Measurements from ENCODE around the gene COX7A2. TPM values are rescaled to one million over a fixed set of nuclear protein-coding genes. Genes with fewer than 3 reads are reported as not detected.

Gene COX7A2
- total RNA-seq, 3 donors from 2014 or later (not counting 1 experiment from before 2014, with no cell fraction given): 161 to 215 (median 166) TPM

GRCh38 chr6:75283907-75284631 is 40.5 kb upstream of the COX7A2 start:
- no peaks in the 10 kb centered on the region for H3K36me3 Mint-ChIP-seq
- intact Hi-C loops (cut with micrococcal nuclease): loop anchor here (1.0 to 2.0 kb wide), 4 partner anchors 15 to 1629 kb away; partner anchors contain the start of gene COX7A2
- peak in 1 of 2 donors; percentile 47 for DNase-seq

GRCh38 chr6:75282706-75283105 is 39.1 kb upstream of the COX7A2 start:
- Histone ChIP-seq H3K4me3 (ENCODE audit: low read length) (no peak overlapping the region), H3K27me3 (ENCODE audit: control insufficient read depth, insufficient read depth, low read length) (no peaks in the 10 kb centered on the region), H3K36me3 (ENCODE audit: control insufficient read depth, insufficient read depth, low read length) (no peaks in the 10 kb centered on the region), H3K27ac (ENCODE audit: low read length) (no peak overlapping the region), H3K4me1 (ENCODE audit: control insufficient read depth, insufficient read depth, low read length) (peaks cover 9% of the 10 kb centered on the region), H3K9me3 (ENCODE audit: control insufficient read depth, insufficient read depth, low read length) (no peaks in the 10 kb centered on the region)
- Mint-ChIP-seq H3K9me3 (no peaks in the 10 kb centered on the region), H3K27me3 (ENCODE audit: low read depth in 2 of 2) (no peaks in the 10 kb centered on the region), H3K36me3 (no peaks in the 10 kb centered on the region), H3K27ac (no peak overlapping the region), H3K4me1 (peaks cover 38% of the 10 kb centered on the region in 2 donors), H3K4me3 (no peak overlapping the region)
- no peak for TF ChIP-seq CTCF (IDR thresholded peaks at IDR 0.05)
- intact Hi-C loops (cut with micrococcal nuclease): no loop called here
- WGBS (ENCODE audit: insufficient coverage): 93% methylated on average over 2 of the region's 2 CpGs
- no peak for DNase-seq
- ATAC-seq: no peak

More at GRCh38 chr6:75283907-75284631, 40.5 kb upstream of the COX7A2 start:
- under 1% methylated on average over 28 of the region's 36 CpGs for WGBS (ENCODE audit: insufficient coverage)
- H3K4me3 Mint-ChIP-seq: no peak overlapping the region
- no peaks in the 10 kb centered on the region for H3K27me3 Mint-ChIP-seq (ENCODE audit: low read depth in 2 of 2)
- ATAC-seq: peak; percentile 1 to 27 (median 4)
- Histone ChIP-seq H3K4me3 (ENCODE audit: low read length) (peak overlapping the region; percentile 94), H3K9me3 (ENCODE audit: control insufficient read depth, insufficient read depth, low read length) (no peaks in the 10 kb centered on the region), H3K27me3 (ENCODE audit: control insufficient read depth, insufficient read depth, low read length) (no peaks in the 10 kb centered on the region), H3K27ac (ENCODE audit: low read length) (peak overlapping the region; percentile 89), H3K4me1 (ENCODE audit: control insufficient read depth, insufficient read depth, low read length) (peaks cover 9% of the 10 kb centered on the region), H3K36me3 (ENCODE audit: control insufficient read depth, insufficient read depth, low read length) (no peaks in the 10 kb centered on the region)
- H3K9me3 Mint-ChIP-seq: no peaks in the 10 kb centered on the region
- H3K27ac Mint-ChIP-seq: no peak overlapping the region
- H3K4me1 Mint-ChIP-seq: peaks cover 28 to 29% of the 10 kb centered on the region in 2 donors
- no peak for TF ChIP-seq CTCF (IDR thresholded peaks at IDR 0.05)

GRCh38 chr6:75281653-75282052 is 38.1 kb upstream of the COX7A2 start:
- H3K4me1 Mint-ChIP-seq: peaks cover 38 to 39% of the 10 kb centered on the region in 2 donors
- H3K36me3 Mint-ChIP-seq: no peaks in the 10 kb centered on the region
- Histone ChIP-seq H3K9me3 (ENCODE audit: control insufficient read depth, insufficient read depth, low read length) (no peaks in the 10 kb centered on the region), H3K36me3 (ENCODE audit: control insufficient read depth, insufficient read depth, low read length) (no peaks in the 10 kb centered on the region), H3K4me3 (ENCODE audit: low read length) (no peak overlapping the region), H3K4me1 (ENCODE audit: control insufficient read depth, insufficient read depth, low read length) (peaks cover 9% of the 10 kb centered on the region), H3K27ac (ENCODE audit: low read length) (no peak overlapping the region), H3K27me3 (ENCODE audit: control insufficient read depth, insufficient read depth, low read length) (no peaks in the 10 kb centered on the region)
- H3K27me3 Mint-ChIP-seq (ENCODE audit: low read depth in 2 of 2): no peaks in the 10 kb centered on the region
- intact Hi-C loops (cut with micrococcal nuclease): no loop called here
- no peak for ATAC-seq
- no peaks in the 10 kb centered on the region for H3K9me3 Mint-ChIP-seq
- peak in 1 of 2 donors; percentile 49 for DNase-seq
- no peak for TF ChIP-seq CTCF (IDR thresholded peaks at IDR 0.05)
- H3K4me3 Mint-ChIP-seq: peak overlapping the region; percentile 18
- peak overlapping the region in 1 of 2 donors; percentile 61 for H3K27ac Mint-ChIP-seq

Measured in natural killer cell (primary cell).